ENCODE results near the gene H6PD.

Gene H6PD

GRCh38 chr1:9234223-9235095 is at the start of gene H6PD:
Gene H6PD (plus strand): TSS chr1:9234774. CDS start chr1:9244935, 10,161 bp downstream.
- DNase-seq (ENCODE audit: low spot score): peak; percentile 70

- no peak for DNase-seq (ENCODE audit: low spot score)
Observed at GRCh38 chr1:9186082-9186859, 48.3 kb upstream of the H6PD start.

GRCh38 chr1:9187004-9187403 is 47.6 kb upstream of the H6PD start:
- DNase-seq (ENCODE audit: low spot score): no peak

- no peak for DNase-seq (ENCODE audit: low spot score)
Observed at GRCh38 chr1:9190234-9190633, 44.3 kb upstream of the H6PD start.

- no peak for DNase-seq (ENCODE audit: low spot score)
Observed at GRCh38 chr1:9191231-9191630, 43.3 kb upstream of the H6PD start.

- DNase-seq (ENCODE audit: low spot score): no peak
Observed at GRCh38 chr1:9192578-9193232, 41.9 kb upstream of the H6PD start.

GRCh38 chr1:9193233-9193625 is 41.3 kb upstream of the H6PD start:
- DNase-seq (ENCODE audit: low spot score): no peak

- DNase-seq (ENCODE audit: low spot score): no peak
Observed at GRCh38 chr1:9194024-9194423, 40.5 kb upstream of the H6PD start.

GRCh38 chr1:9195651-9196050 is 38.9 kb upstream of the H6PD start:
- DNase-seq (ENCODE audit: low spot score): peak; percentile 63

GRCh38 chr1:9196129-9197040 is 38.2 kb upstream of the H6PD start:
- peak; percentile 80 for DNase-seq (ENCODE audit: low spot score)

- DNase-seq (ENCODE audit: low spot score): no peak
Observed at GRCh38 chr1:9197186-9198099, 37.1 kb upstream of the H6PD start.

GRCh38 chr1:9198538-9199361 is 35.8 kb upstream of the H6PD start:
- no peak for DNase-seq (ENCODE audit: low spot score)

GRCh38 chr1:9200441-9200840 is 34.1 kb upstream of the H6PD start:
- DNase-seq (ENCODE audit: low spot score): no peak

- DNase-seq (ENCODE audit: low spot score): no peak
Observed at GRCh38 chr1:9201401-9202239, 33.0 kb upstream of the H6PD start.

GRCh38 chr1:9202240-9202870 is 32.2 kb upstream of the H6PD start:
- no peak for DNase-seq (ENCODE audit: low spot score)

GRCh38 chr1:9203511-9203982 is 31.0 kb upstream of the H6PD start:
- DNase-seq (ENCODE audit: low spot score): no peak

- DNase-seq (ENCODE audit: low spot score): no peak
Observed at GRCh38 chr1:9204156-9204720, 30.3 kb upstream of the H6PD start.

GRCh38 chr1:9207086-9207485 is 27.5 kb upstream of the H6PD start:
- DNase-seq (ENCODE audit: low spot score): no peak

All from pons (tissue), 1 donor.